GM18498 (cell line): ENCODE results near the gene STK32A.
"Not testable (repeated sequence)": the region's sequence is repeated elsewhere in the genome, so short reads cannot be mapped to it uniquely, and the experiment has no call there.

Source experiments
- ATAC-seq: cut with Tn5 transposase; IDR thresholded peaks from one replicate; pipeline ENCODE4 v1.9.1; 2021; ENCODE audit warnings: mild to moderate bottlenecking, moderate library complexity; ENCODE audit not compliant: unreplicated experiment

The STK32A gene

GRCh38 chr5:147341345-147341744 lies 106.5 kb downstream of the STK32A start:
- no peak for ATAC-seq

DNA sequence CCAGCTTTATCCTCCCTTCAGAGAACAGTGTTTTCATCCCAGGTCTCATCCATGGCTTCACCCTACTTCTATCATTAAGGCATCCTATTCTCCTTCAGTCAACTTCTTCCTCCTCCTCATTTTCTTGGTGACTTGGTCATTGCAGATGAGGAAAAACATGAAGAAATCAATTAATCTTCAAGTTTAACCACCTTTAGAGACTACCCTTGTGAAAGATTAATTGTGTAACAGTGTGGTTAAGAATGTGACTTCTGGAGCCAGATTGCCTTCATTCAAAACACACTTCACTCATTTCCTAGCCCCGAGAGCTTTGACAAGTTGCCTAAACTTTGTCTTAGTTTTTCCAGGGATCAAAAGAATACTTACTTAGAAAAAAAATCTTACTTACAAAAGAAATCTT lies 110.0 kb downstream of the STK32A start:
- ATAC-seq: no peak

DNA sequence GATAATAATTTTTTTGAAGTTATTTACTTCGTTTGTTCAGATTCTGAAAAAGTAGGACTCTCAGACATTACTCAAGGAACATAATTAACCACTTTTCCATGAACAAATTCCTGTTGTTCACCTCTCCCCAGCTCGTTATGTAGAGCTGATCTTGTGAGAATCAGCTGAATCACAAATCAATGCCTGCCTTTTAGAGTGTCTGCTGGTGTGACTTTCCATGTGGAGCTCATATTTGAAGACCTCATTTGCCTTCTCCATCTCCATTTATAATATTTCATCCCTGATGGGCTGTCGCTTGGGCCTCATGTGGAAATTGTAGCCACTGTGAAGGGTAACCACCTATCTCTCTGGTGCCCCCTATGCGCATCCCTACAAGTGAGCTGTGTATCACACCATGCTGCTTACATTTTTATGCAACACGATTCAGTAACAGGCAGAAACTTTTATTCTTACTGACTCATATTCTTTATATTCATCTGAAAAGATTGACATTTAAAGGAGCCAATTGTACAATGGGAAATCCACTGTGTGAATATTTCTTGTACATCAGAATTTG lies 111.3 kb downstream of the STK32A start:
- ATAC-seq: no peak

GRCh38 chr5:147348046-147348445 lies 113.2 kb downstream of the STK32A start:
- no peak for ATAC-seq

- no peak for ATAC-seq
Measured at GRCh38 chr5:147348451-147348850, 113.6 kb downstream of the STK32A start.

DNA sequence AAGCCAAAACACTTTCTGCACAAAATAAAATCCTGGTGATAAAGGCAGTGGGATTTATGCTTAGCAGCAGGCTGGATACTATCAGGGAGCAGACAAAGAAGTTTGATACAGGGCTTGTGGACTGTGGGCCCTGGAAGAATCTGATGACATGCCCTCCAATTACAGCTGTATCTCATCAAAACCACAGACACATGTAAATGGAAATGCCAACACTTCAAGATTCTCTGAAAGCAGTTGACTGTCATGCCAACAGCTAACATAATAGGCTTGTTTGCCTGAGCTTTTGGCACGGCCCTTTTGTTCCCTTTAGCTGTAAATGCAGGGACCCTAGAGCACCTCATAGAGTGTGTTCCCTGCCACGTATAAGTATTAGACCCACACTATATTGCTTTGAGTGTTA lies 114.4 kb downstream of the STK32A start:
- ATAC-seq: no peak

- ATAC-seq: no peak
Measured at GRCh38 chr5:147359101-147359500, 124.3 kb downstream of the STK32A start.

- ATAC-seq: no peak
Measured at GRCh38 chr5:147359581-147359980, 124.8 kb downstream of the STK32A start.

- no peak for ATAC-seq
Measured at GRCh38 chr5:147360816-147361215, 126.0 kb downstream of the STK32A start.

GRCh38 chr5:147361441-147362175 lies 126.8 kb downstream of the STK32A start:
- no peak for ATAC-seq

DNA sequence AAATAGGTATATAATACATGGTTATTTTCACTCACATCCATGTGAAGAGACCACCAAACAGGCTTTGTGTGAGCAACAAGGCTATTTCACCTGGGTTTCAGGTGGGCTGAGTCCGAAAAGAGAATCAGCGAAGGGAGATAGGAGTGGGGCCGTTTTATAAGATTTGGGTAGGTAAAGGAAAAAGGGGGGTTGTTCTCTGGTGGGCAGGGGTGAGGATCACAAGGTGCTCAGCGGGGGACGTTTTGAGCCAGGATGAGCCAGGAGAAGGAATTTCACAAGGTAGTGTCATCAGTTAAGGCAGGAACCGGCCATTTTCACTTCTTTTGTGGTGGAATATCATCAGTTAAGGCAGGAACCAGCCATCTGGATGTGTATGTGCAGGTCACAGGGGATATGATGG lies 132.6 kb downstream of the STK32A start:
- not testable (repeated sequence) for ATAC-seq

DNA sequence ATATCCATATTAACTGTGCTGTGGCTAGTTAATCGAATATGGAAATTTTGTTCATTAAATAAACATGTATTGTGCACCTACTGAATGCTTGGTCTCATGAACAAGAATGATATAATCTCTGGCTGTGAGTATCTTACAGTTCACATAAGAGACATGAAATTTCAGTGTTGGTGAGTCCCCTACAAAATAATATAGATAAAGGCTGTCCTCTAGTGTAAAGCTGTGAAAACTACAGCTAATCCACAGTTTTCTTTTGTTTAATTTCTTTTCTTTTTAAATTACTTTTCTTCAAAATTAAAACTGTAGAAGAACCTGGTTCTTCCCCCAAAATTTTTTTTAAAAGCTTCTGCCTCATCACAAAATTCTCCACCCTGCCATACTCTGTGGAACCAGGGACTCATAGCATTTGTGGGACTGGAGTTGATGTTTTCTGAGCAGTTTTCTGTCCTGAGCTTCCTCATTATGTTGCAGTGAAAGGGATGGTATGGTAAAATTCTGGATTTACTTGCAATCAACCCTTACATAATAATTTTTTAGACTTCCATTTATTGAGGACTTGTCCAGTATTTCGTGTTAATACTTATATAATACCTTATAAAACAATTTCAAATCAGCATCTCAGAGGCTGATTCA lies 135.0 kb downstream of the STK32A start:
- ATAC-seq: no peak

DNA sequence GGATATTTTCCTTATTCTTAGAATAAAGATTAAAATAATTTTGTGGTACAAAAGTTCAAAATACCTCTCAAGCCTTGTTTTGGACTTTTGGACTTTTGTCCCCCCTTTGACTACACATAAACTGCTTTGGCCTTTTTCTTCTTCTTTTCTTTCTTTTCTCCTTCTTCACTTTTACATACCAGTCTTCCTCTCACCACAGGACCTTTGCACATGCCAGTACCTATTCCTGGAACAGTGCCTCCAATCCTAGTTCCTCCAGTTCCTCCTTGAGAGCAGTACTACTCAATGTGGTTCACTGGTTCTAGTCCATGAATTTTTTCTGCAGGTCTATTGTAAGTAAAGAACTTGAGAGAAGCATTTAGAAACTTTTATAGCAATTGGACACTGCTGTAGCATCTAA lies 136.5 kb downstream of the STK32A start:
- ATAC-seq: no peak

DNA sequence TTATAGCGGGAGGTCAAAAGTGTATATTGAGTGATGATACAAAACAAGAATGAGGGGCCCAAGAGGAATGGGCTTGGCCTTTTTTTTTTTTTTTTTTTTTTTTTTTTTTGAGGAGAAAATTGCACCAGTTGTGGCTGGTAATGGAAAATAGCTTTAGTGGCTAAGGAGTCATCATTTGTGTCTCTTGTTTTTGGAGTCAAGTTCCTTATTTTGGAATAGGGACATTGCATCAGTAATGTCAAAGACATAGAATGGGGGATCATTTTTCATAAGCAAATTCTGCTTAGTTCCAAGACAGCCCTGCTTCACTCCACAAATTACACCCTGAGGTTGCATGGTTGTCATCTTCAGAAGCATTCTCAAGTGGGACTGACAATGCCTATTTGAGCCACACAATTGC lies 137.4 kb downstream of the STK32A start:
- no peak for ATAC-seq

GRCh38 chr5:147373328-147373727 lies 138.5 kb downstream of the STK32A start:
- no peak for ATAC-seq

DNA sequence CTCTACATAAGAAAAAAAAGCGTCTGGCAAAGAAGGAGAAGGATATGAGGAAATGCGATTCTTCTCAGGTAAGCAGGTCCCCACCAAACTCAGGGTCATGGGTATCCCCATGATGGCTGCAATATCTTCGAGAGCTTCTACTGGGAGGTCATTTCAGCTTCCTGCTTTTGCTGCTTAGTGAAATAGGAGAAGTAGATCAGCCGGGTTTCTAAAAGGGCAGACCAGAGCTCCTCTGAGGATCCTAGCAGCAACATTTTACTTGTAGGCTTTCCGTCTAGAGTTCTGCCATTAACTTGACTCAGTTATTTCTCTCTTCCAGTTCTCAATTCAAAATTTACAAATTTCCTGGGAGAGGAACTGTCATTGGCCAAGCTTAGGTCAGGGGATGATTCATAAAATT lies 140.3 kb downstream of the STK32A start:
- no peak for ATAC-seq

GRCh38 chr5:147377682-147378081 lies 142.9 kb downstream of the STK32A start:
- ATAC-seq: no peak

GRCh38 chr5:147381555-147381954 lies 146.7 kb downstream of the STK32A start:
- ATAC-seq: no peak

DNA sequence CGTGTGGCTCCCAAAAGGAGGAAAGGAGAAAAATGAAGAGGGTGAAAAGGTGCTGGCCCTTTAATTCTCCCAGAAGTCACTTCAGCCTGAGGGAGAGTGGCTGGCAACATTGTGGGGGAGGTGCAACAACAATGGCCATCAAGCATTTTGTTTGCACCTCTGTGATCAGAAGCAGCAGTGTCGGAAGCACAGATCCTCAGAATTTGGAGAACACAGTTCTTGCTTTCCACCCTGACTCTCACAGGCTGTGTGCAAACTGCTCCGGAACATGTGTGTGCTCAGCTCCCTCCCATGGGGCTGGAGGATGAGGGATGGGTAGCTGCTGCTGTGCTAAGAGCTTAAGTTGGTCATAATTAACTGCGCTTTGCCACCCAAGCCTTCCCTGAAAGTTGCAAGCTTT lies 147.9 kb downstream of the STK32A start:
- no peak for ATAC-seq

DNA sequence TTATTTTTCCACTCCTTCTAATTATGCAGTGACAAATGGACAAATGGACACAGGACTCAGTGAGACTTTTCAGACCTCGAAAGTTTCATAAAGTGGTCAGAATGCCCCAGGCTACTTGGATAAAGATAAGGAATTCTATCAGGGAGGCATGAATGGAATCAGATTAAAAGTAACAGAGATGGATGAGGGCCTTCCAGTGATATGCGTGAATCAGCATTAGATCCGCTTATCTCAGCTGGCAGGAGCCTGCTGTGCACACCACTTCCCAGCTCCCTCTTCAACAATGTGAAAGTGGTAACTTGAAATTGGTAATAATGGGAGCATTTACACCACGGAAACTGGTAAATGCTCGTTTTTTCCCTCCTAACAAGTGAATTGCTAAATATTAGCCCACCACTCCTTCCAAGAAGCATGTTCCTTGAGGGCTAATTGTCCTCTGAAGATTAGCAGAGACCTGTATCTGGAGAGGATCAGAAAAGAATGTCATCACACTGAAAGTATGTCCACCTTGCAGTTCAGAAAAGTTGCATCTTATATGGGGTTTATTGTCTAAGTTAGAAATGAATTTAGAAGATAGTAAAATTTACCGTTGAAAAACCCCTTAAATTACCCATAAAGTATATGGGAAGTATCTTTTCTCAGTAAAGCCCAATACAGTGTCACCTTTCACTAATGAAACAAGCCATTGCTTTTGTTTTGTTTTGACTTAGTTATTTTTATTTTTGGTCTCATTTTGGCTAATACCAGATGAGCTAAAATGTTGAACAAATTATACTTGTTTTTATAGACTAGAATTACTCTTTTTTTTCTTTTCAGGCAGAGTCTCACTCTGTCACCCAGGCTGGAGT lies 149.7 kb downstream of the STK32A start:
- ATAC-seq: no peak

GRCh38 chr5:147387109-147387508 lies 152.3 kb downstream of the STK32A start:
- ATAC-seq: no peak
